ENCODE data around the gene RNF14.

DNA sequence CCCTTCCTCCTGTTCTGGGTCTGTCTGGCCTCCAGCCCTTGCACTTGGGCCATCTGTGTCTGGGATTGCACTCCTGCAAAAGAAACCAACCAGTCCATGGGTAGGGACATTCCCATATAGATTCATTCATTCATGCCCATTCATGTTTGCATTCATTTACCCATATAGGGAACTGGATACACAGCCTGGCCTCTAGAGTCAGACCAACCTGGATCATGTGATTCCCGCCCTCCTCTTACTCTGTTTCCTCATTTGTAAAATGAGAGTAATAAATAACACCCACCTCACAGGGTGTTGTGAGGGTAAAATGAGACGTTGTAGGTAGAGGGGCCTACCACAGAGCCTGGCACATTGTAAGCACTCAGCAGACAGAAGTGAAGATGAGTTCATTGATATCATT lies 19.4 kb upstream of the RNF14 start:
- TF ChIP-seq CTCF (conservative IDR thresholded peaks at IDR 0.05; ENCODE audit: low read length) (no peak), EZH2phosphoT487 (IDR thresholded peaks at IDR 0.05; ENCODE audit: borderline replicate concordance) (no peak)
